ENCODE results near the gene GXYLT1.

The GXYLT1 gene

GRCh38 chr12:42128888-42129287 is 15.8 kb downstream of the GXYLT1 start:
- H3K4me3 ChIP-seq (replicated peaks; ENCODE audit: insufficient read depth, low read length): no peak overlapping the region
- DNase-seq (ENCODE audit: low read depth in 1 of 2, low spot score in 1 of 2): no peak
- no peaks in the 10 kb centered on the region for H3K27me3 ChIP-seq (ENCODE audit: insufficient read depth, poor library complexity, severe bottlenecking)
- TF ChIP-seq CTCF (IDR thresholded peaks at IDR 0.05; ENCODE audit: insufficient read depth, low read length) (no peak), POLR2AphosphoS5 (IDR thresholded peaks at IDR 0.05; ENCODE audit: low read depth) (no peak), GABPA (IDR thresholded peaks at IDR 0.05; ENCODE audit: low read depth) (no peak), SPI1 (IDR thresholded peaks at IDR 0.05; ENCODE audit: borderline replicate concordance, low read depth) (no peak), REST (IDR thresholded peaks at IDR 0.05; ENCODE audit: insufficient replicate concordance, low read depth) (no peak)
- H3K27ac ChIP-seq (replicated peaks): no peak overlapping the region

GRCh38 chr12:42128327-42128726 is 16.3 kb downstream of the GXYLT1 start:
- TF ChIP-seq POLR2AphosphoS5 (IDR thresholded peaks at IDR 0.05; ENCODE audit: low read depth): no peak
- TF ChIP-seq GABPA (IDR thresholded peaks at IDR 0.05; ENCODE audit: low read depth): no peak
- no peak for TF ChIP-seq SPI1 (IDR thresholded peaks at IDR 0.05; ENCODE audit: borderline replicate concordance, low read depth)
- TF ChIP-seq REST (IDR thresholded peaks at IDR 0.05; ENCODE audit: insufficient replicate concordance, low read depth): no peak
- no peak for TF ChIP-seq CTCF (IDR thresholded peaks at IDR 0.05; ENCODE audit: insufficient read depth, low read length)
- Histone ChIP-seq H3K27me3 (ENCODE audit: insufficient read depth, poor library complexity, severe bottlenecking) (no peaks in the 10 kb centered on the region), H3K27ac (replicated peaks) (no peak overlapping the region), H3K4me3 (replicated peaks; ENCODE audit: insufficient read depth, low read length) (no peak overlapping the region)
- no peak for DNase-seq (ENCODE audit: low read depth in 1 of 2, low spot score in 1 of 2)

GRCh38 chr12:42126963-42127362 is 17.7 kb downstream of the GXYLT1 start:
- Histone ChIP-seq H3K27me3 (ENCODE audit: insufficient read depth, poor library complexity, severe bottlenecking) (no peaks in the 10 kb centered on the region), H3K4me3 (replicated peaks; ENCODE audit: insufficient read depth, low read length) (no peak overlapping the region), H3K27ac (replicated peaks) (no peak overlapping the region)
- TF ChIP-seq POLR2AphosphoS5 (IDR thresholded peaks at IDR 0.05; ENCODE audit: low read depth) (no peak), GABPA (IDR thresholded peaks at IDR 0.05; ENCODE audit: low read depth) (no peak), SPI1 (IDR thresholded peaks at IDR 0.05; ENCODE audit: borderline replicate concordance, low read depth) (no peak), CTCF (IDR thresholded peaks at IDR 0.05; ENCODE audit: insufficient read depth, low read length) (no peak), REST (IDR thresholded peaks at IDR 0.05; ENCODE audit: insufficient replicate concordance, low read depth) (no peak)
- DNase-seq (ENCODE audit: low read depth in 1 of 2, low spot score in 1 of 2): no peak
